Stimulated activated CD8-positive, alpha-beta memory T cell treated with anti-CD3 and anti-CD28 coated beads, Interleukin-12 subunit alpha, Interleukin-12 subunit beta, amount 100 ng/mL, for 24 hours (primary cell): ENCODE results near the gene AGBL1.
"Not testable (repeated sequence)": the region's sequence is repeated elsewhere in the genome, so short reads cannot be mapped to it uniquely, and the experiment has no call there.

Experiments
- DNase-seq: peaks from one replicate; pipeline ENCODE4 v3.0.0-alpha.2; 2020; ENCODE audit errors: extremely low read depth

AGBL1 gene

GRCh38 chr15:86932456-86932855, 852.8 kb downstream of the AGBL1 start:
- no peak for DNase-seq

DNA sequence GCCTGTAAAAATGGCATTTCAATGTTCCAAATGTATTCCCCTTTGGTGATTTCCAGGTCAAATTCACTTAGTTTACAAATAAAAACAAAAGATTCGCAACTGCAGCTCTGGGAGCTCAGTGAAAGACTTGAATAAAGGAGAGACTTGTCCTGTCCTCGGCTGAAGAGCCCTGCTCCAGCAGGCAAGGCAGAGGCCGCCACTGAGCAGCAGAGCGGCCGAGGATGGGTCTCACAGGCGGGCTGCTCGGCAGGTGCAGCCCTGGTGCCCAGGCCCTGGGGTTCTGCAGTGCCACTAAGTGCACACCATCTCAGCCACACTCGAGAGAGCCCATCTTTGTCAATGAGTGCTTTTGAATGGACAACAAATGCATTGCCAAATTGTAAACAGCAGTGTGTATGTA, 856.2 kb downstream of the AGBL1 start:
- no peak for DNase-seq

DNA sequence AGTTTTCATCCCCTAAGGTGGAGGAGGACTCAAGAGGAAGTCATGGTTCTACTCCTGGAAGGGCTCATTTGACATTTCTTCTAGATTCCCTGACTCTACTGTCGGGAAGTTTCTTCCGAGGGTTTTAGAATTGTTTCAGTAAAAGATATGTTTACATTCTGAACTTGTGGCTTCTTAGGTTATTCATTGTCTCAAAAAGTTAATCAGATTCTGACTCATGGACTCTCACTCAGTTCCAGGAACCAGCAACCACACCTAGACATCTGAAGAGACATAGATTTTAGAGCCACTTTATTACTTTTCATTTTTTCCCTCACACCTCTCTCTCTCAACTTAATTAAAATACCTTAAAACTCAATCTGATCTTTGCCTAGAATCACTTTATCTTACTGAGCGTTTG, 862.6 kb downstream of the AGBL1 start:
- DNase-seq: no peak

DNA sequence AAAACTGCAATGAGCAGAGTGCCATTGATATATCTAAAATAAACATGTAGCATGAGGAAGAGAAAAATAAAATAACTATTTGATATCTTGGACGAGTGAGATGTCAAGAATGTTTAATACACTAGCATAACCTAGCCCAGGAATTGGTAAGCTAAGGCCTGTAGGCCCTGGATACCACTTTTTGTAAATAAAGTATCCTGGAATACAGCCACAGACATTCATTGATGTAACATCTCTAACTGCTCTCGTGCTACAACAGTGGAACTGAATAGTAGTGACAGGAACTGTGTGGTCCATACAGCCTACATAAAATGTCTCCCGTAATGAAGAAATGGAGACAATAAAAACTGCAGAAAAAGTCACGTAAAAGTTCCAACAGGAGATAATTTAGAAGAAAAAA, 869.0 kb downstream of the AGBL1 start:
- DNase-seq: no peak

DNA sequence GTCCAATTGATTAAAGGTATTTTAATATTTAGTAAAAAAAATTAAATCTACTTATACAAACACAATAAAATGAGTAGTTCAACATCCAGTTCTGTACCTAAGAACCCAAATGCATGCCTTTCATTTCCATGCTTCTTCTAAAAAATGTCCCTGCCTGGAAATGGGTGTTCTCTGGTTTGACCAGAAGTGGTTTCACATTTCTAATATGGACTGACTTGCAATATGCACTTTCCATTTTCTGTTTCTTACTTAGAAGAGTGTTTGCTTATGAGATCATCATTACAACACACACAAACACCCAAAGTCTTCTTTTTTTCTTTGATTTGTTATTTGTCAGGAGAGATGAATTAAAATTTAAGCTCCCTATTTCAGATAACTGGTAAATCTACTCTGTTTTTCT, 879.6 kb downstream of the AGBL1 start:
- DNase-seq: no peak

- no peak for DNase-seq
These were observed 882.0 kb downstream of the AGBL1 start for GRCh38 chr15:86961669-86962068.

GRCh38 chr15:86964271-86964670, 884.6 kb downstream of the AGBL1 start:
- DNase-seq: no peak

DNA sequence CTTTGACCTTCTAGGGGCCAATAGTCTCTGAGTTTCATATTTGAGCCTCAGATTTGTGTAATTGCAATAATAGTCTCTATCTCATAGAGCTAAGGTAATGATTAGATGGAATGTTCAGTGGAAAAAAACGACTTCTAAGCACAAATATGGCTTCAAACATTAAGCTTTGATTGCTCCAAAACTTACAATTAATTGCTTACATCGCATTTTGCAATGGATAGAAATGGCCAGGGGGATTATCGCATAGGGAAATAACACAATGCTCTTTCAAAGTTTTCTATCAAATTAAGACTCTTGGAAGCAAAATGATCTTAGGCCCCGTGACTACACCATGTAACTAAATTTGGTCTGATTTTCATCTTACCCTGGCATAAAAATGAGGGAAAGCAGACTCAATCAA, 888.6 kb downstream of the AGBL1 start:
- no peak for DNase-seq

DNA sequence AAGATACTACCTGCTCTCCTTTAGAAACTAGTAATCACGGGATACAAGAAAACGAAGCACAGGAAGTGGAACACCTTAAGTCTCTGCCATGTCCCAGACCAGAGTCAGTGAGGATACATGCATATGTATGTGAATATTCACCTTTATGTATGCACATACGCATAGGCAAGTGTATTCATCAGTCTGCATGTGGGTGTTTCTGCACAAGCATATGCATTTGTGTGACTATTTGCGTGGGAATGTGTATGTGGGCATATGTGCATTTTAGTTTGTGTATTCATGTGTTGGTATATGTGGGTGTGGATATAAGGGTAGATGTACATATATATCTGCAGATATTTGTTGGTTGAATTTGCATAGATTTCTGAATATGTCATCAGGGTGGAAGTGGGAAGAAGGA, 889.7 kb downstream of the AGBL1 start:
- DNase-seq: no peak

- no peak for DNase-seq
These were observed 893.7 kb downstream of the AGBL1 start for GRCh38 chr15:86973284-86973844.

GRCh38 chr15:86988033-86988432, 908.4 kb downstream of the AGBL1 start:
- DNase-seq: no peak

GRCh38 chr15:87021751-87022150, 942.1 kb downstream of the AGBL1 start:
- no peak for DNase-seq

GRCh38 chr15:87031540-87032230, 952.0 kb downstream of the AGBL1 start:
- no peak for DNase-seq

DNA sequence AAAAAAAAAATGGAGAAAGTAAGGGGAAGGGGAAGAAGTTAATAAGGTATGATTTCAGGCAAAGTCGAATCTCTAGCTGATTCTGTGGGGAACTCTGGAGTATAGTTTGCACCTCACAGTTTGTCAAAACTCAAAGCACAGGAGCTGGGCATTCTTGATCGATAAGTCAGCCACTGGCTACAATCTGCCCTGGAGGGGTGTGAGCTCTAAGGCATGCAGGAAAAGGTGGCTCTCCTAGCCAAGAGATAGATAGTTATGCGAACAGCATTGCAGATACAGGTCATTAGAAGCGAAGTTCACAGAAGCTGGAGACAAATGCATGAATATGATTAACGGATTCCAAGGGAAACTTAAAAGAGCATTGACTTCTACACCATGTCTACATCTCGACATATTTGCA, 952.6 kb downstream of the AGBL1 start:
- DNase-seq: no peak

DNA sequence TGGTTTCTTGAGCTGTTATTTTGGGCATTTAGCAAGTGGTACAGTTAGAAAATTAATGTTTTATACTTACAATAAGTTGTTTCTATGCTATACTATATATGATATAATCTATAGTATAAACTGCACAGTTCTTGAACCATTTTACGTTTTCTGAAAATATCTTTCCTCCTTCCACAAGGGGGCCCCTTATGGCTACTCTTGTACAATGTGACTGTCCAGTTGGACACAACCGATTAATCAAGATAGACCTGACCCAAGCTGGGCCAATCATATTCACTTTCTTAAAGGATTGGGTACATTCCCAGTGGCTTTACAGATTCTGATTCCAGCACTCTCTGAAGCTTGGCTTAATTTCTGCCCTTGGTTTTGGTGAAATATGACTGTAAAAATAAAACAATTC, 953.4 kb downstream of the AGBL1 start:
- DNase-seq: no peak

GRCh38 chr15:87034886-87035285, 955.2 kb downstream of the AGBL1 start:
- no peak for DNase-seq

GRCh38 chr15:87038404-87038803, 958.7 kb downstream of the AGBL1 start:
- no peak for DNase-seq

- DNase-seq: not testable (repeated sequence)
These were observed 962.9 kb downstream of the AGBL1 start for GRCh38 chr15:87042619-87043018.

GRCh38 chr15:87045746-87046145, 966.1 kb downstream of the AGBL1 start:
- DNase-seq: no peak

DNA sequence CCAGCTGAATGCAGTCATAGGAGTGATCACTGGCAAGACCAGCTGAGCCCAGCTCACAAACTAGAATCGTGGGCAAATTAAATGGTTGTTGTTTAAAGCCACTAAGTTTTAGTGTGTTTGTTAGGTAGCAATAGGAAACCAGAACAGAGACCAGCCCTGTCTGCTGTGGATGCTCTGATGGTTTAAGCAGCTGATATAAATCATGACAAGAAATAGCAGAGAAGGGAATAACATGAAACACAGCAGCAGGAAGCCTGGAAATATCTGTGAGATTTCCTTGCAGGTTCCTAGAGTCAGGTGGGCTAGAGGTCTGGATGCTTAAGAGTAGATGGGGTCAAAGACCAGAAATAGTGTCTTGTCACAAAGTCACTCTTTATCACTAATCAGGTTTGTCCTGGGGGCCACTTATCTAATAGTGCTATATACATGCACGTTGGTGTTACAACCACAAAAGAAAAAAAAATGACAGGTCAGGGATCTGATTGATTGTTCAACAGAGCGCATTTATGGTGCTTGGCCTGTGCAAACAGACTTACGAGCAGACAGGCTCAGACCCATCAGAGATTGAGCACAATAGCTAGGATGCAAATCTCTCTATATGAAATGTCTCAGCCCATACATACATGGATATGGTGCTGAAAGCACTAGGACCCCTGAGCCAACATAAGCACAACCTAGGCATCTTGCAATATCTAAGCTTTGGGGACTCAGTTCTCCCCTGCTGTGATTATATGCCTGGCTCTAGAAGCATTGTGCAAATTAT, 967.7 kb downstream of the AGBL1 start:
- no peak for DNase-seq
